Immature natural killer cell (primary cell): ENCODE data around the gene INPP5K. TPM values are rescaled to one million over a fixed set of nuclear protein-coding genes. Genes with fewer than 3 reads are reported as not detected.

Source experiments
- DNase-seq, 3 donors: peaks; one replicate each; pipeline ENCODE4 v3.0.0; 2022; ENCODE audit warnings: mixed read lengths in 1 of 3
- H3K27ac Mint-ChIP-seq, 6 donors: one replicate each; pipeline ENCODE4 v1.8.0; 2020; ENCODE audit warnings: mixed read lengths in 6 of 6, mild to moderate bottlenecking in 5 of 6, inconsistent platforms in 4 of 6, moderate library complexity in 3 of 6
- H3K27me3 Mint-ChIP-seq, 3 donors: one replicate each; pipeline ENCODE4 v1.8.0; 2020 to 2021; ENCODE audit warnings: low read depth in 3 of 3, mild to moderate bottlenecking in 3 of 3, mixed read lengths in 3 of 3, moderate library complexity in 3 of 3, inconsistent platforms in 1 of 3
- H3K36me3 Mint-ChIP-seq, 3 donors: one replicate each; pipeline ENCODE4 v1.8.0; 2020; ENCODE audit warnings: mixed read lengths in 3 of 3, inconsistent platforms in 2 of 3, mild to moderate bottlenecking in 2 of 3
- H3K4me1 Mint-ChIP-seq, 2 donors: one replicate each; pipeline ENCODE4 v1.8.0; 2020; ENCODE audit warnings: inconsistent platforms in 2 of 2, mild to moderate bottlenecking in 2 of 2, mixed read lengths in 2 of 2, moderate library complexity in 1 of 2
- H3K4me3 Mint-ChIP-seq, 5 donors: one replicate each; pipeline ENCODE4 v1.8.0; 2020; ENCODE audit warnings: mild to moderate bottlenecking in 5 of 5, mixed read lengths in 5 of 5, inconsistent platforms in 3 of 5, moderate library complexity in 3 of 5
- H3K9me3 Mint-ChIP-seq, 6 donors: one replicate each; pipeline ENCODE4 v1.8.0; 2020; ENCODE audit warnings: mild to moderate bottlenecking in 6 of 6, mixed read lengths in 6 of 6, inconsistent platforms in 4 of 6, moderate library complexity in 3 of 6
- polyA plus RNA-seq, 3 donors: library from polyadenylated mRNA; unstranded; fragments of 300-500 nt; fragmentation: Illumina TruSeq; gene quantifications; one replicate each; pipeline ENCODE4 v1.2.3, GENCODE V29; 2021

INPP5K gene
- polyA plus RNA-seq, 3 donors from 2014 or later, result 113 to 161 (median 120) TPM

DNA sequence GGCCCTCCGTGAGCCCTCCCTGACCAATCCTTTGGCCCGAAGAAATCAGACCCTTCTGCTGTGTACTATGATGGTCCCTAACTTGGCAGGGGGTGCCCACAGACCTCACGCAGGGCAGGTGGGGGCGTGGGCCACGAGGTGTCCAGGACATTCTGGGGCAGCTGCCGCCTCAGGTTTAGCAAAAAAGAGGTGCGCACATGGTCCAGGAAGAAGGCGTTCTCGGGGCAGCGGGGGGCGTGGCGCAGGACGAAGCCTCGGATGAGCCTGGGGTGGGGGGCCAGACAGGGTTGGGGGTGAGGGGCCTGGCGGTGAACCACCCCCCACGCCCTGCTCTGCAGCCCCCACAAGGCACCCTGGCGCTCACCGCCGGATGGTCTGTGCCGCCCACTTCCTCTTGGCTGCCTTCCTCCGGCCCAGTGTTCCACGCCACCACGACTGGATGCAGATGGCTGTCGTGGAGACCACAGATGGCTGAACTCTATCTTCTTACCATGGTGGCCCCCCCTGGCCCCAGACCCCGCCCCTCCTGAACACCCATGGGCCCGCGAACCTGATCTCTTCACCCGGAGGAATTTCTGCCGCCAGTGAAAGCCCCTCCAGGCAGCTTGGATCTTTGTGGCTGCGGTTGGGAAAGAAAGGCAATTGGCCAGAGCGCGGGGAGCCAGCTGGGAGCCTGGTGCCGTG, 46.2 kb downstream of the INPP5K start:
- peaks cover 0 to 10% (median 0%) of the 10 kb centered on the region in 3 donors for H3K36me3 Mint-ChIP-seq
- H3K27me3 Mint-ChIP-seq, result peaks cover 13 to 20% (median 19%) of the 10 kb centered on the region in 3 donors
- no peak overlapping the region for H3K27ac Mint-ChIP-seq
- DNase-seq, result no peak
- no peaks in the 10 kb centered on the region for H3K4me1 Mint-ChIP-seq
- H3K4me3 Mint-ChIP-seq, result no peak overlapping the region
- H3K9me3 Mint-ChIP-seq, result no peaks in the 10 kb centered on the region

DNA sequence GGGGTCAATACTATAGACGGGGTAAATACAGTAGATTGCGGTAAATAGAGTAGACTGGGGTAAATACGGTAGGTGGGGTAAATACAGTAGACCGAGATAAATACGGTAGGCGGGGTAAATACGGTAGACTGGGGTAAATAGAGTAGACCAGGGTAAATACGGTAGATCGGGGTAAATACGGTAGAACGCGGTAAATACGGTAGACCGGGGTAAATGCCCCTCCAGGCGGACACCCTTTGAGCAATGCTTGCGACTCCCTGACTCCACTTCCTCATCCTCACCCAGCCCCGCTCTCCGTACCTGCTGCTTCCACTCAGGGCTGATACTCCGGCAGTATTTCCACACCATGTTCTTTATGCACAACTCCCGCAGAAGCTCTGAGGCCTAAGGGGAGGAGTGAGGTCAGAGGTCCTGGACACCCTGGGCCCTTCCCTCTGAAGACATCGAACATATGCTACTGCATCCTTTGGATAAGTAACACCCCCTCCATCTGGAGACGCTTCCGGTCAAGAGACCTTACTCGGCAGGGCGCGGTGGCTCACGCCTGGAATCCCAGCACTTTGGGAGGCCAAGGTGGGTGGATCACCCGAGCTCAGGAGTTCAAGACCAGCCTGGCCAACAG, 47.1 kb downstream of the INPP5K start:
- DNase-seq, result no peak
- Mint-ChIP-seq H3K4me3 (no peak overlapping the region), H3K27ac (no peak overlapping the region), H3K27me3 (peaks cover 13 to 27% (median 27%) of the 10 kb centered on the region in 3 donors), H3K4me1 (no peaks in the 10 kb centered on the region), H3K36me3 (peaks cover 0 to 10% (median 0%) of the 10 kb centered on the region in 3 donors), H3K9me3 (no peaks in the 10 kb centered on the region)

DNA sequence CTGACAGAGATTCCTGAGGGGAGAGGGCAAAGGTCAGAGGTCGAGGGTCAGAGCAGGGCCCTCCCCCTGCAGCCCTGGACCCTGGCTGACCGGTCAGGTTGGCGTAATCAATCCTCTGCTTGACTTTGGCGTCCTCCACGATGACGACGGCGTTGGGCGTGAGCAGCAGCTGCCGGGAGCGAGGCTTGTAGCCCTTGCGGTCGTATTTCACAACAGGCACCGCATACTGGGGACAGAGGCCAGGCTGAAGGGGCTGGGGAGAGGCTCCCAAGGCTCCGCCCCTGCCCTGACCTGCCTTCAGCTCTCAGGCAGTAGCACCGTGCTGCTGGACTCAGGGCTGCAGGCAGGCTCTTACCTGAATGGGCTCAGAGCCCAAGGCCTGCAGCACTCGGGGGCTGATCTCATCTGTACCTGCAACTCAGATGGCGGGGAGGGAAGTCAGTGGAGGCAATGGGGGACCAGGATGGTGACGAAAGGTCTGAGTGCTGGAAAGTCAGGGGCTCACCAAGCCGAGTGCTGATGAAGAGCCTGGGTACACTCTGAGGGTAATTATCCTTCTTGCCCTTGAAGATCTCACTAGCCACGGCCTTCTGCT, 48.4 kb downstream of the INPP5K start:
- Mint-ChIP-seq H3K36me3 (peaks cover 0 to 10% (median 0%) of the 10 kb centered on the region in 3 donors), H3K4me1 (peaks cover 7% of the 10 kb centered on the region in 2 donors), H3K27ac (no peak overlapping the region), H3K4me3 (no peak overlapping the region), H3K9me3 (peaks cover 0 to under 1% (median 0%) of the 10 kb centered on the region in 6 donors), H3K27me3 (peaks cover 21 to 33% (median 28%) of the 10 kb centered on the region in 3 donors)
- no peak for DNase-seq

DNA sequence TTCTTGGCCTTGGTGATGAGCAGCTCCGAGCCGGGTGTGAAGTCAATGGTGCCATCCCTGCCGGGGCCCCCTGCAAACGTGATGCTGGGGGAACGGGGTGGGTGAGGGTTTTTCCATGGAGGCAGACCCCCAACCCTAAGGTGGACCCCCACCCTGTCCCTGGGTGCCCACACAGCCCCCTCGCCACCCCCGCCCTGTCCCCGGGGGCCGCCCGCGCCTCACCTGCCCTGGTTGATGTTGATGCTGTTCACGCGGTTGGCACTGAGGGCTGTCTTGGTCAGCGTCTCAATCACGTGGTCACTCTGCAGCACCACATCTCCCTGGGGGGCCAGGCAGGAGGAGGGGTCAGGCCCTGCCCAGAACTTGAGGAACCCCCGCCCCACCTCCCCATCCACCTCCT, 49.2 kb downstream of the INPP5K start:
- H3K27me3 Mint-ChIP-seq, result peaks cover 24 to 33% (median 30%) of the 10 kb centered on the region in 3 donors
- no peak overlapping the region for H3K4me3 Mint-ChIP-seq
- H3K9me3 Mint-ChIP-seq, result peaks cover 0 to 2% (median 0%) of the 10 kb centered on the region in 6 donors
- no peak overlapping the region for H3K27ac Mint-ChIP-seq
- no peak for DNase-seq
- peaks cover 0 to 10% (median 0%) of the 10 kb centered on the region in 3 donors for H3K36me3 Mint-ChIP-seq
- peaks cover 14 to 15% of the 10 kb centered on the region in 2 donors for H3K4me1 Mint-ChIP-seq

DNA sequence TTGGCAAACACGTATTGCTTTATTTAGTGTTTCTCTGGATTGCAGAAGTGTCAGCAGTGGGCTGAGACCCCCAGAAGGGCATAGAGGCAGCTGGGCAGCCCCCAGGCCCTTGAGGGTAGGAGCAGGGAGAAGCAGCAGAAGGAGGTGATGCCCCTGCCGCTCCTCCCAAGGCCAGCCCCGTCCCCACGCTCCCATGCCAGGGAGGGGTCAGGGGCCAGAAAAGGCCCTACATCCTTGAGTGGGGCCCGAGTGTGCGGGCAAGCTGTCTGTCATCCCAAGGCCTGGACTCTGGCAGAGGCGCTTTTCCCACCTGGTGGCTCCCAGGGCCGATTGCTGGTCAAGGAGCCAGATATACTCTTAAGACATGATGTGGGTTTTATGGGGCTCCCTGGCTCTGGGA, 52.2 kb downstream of the INPP5K start:
- Mint-ChIP-seq H3K4me1 (peaks cover 16 to 17% of the 10 kb centered on the region in 2 donors), H3K27me3 (peaks cover 31 to 42% (median 33%) of the 10 kb centered on the region in 3 donors), H3K36me3 (peaks cover 0 to 7% (median 0%) of the 10 kb centered on the region in 3 donors), H3K4me3 (no peak overlapping the region), H3K27ac (no peak overlapping the region), H3K9me3 (peaks cover 0 to 2% (median 0%) of the 10 kb centered on the region in 6 donors)
- DNase-seq, result no peak

DNA sequence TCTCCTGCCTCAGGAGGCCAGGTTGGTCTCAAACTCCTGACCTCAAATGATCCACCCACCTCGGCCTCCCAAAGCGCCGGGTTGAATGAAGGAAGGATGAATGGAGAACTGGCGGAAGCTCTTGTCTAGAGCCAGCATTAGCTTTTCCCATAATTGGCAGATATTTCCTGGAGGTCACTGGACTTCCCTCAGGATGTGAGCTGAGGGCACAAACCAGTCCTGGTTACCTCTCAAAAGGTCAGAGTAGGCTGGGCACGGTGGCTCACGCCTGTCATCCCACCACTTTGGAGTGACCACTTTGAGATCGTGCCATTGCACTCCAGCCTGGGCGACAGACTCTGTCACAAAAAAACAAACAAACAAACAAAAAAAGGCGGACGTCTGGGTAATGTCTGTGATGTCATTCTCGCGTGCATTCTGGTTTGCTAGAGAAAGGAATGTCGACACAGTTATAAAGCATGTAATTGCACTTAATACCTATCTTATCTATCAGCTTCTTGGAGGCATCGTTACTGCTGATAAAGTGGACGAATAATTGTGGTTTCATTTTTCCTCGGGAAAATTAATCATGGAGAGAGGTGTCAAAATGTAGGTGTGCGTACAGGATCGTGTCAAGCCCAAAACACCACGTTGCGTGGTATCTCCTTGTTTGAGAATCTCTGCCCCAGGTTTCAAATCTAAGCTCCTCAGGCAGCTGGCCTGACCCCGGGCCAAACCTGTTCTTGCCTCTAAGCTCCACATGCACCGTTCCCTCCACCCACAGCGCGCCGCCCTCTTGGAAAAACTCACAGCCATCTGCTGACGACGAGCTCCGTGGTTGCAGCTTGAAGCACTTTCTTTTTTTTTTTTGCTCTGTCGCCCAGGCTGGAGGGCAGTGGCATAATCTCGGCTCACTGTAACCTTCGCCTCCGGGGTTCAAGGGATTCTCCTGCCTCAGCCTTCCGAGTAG, 54.0 kb downstream of the INPP5K start:
- Mint-ChIP-seq H3K36me3 (no peaks in the 10 kb centered on the region), H3K27ac (peak overlapping the region in 5 of 6 donors; percentile 80 to 90 (median 84)), H3K4me1 (peaks cover 16 to 17% of the 10 kb centered on the region in 2 donors), H3K4me3 (peak overlapping the region; percentile 56 to 72 (median 68)), H3K9me3 (peaks cover 0 to 2% (median 0%) of the 10 kb centered on the region in 6 donors), H3K27me3 (peaks cover 30 to 39% (median 33%) of the 10 kb centered on the region in 3 donors)
- DNase-seq, result no peak

DNA sequence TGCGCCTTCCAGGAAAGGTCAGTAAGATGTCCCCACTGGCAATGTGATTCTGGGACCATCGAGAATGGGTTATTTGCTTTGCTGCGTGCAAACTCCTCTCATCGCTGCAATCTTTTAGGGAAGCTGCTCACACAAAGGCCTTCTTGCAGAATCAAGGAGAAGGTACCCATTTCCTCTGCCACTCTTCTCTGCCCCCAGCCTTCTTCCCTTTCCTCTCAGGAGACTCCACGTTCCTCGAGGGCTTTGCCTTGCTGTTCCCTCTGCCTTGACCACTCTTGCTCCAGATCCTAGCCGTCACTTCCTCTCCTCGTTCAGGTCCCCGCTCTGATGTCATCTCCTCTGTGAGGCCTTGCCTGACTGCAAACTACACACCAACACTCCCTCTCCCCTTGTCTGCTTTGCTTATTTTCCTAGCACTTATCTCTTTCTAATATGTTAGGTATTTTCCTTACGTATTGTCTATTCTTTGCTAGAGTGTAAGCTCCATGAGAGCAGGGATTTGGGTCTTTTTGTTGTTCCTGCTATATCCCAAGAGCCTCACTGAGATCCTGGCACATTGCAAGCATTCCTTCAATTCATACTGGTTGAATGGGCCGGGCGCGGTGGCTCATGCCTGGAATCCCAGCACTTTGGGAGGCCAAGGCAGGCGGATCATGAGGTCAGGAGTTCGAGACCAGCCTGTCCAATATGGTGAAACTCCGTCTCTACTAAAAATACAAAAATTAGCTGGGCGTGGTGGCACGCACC, 55.0 kb downstream of the INPP5K start:
- Mint-ChIP-seq H3K27ac (peak overlapping the region in 1 of 6 donors; percentile 65), H3K4me3 (no peak overlapping the region), H3K9me3 (peaks cover 0 to 2% (median 0%) of the 10 kb centered on the region in 6 donors), H3K27me3 (peaks cover 26 to 40% (median 35%) of the 10 kb centered on the region in 3 donors), H3K36me3 (no peaks in the 10 kb centered on the region), H3K4me1 (peaks cover 16 to 22% of the 10 kb centered on the region in 2 donors)
- no peak for DNase-seq

DNA sequence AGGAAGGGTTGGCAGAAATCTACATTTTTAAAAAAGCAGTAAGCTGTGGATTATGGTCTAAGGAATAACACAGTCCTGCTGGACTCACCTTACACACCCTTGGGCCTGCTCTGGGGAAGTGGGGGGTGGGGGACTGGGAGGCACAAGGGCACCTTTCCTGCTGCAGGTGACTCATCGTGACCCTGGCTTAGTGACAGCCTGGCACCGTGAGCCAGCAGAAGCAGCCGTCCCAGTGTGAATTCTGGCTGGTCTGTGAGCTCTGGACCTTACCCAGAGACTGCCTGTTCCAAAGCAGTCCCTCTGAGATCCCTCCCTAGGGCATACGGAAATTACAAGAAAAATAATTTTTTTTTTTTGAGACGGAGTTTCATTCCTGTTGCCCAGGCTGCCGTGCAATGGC, 56.2 kb downstream of the INPP5K start:
- H3K27me3 Mint-ChIP-seq, result peaks cover 26 to 43% (median 37%) of the 10 kb centered on the region in 3 donors
- H3K4me3 Mint-ChIP-seq, result no peak overlapping the region
- no peaks in the 10 kb centered on the region for H3K36me3 Mint-ChIP-seq
- peaks cover 17 to 24% of the 10 kb centered on the region in 2 donors for H3K4me1 Mint-ChIP-seq
- no peak for DNase-seq
- H3K9me3 Mint-ChIP-seq, result peaks cover 0 to 2% (median 0%) of the 10 kb centered on the region in 6 donors
- H3K27ac Mint-ChIP-seq, result no peak overlapping the region

DNA sequence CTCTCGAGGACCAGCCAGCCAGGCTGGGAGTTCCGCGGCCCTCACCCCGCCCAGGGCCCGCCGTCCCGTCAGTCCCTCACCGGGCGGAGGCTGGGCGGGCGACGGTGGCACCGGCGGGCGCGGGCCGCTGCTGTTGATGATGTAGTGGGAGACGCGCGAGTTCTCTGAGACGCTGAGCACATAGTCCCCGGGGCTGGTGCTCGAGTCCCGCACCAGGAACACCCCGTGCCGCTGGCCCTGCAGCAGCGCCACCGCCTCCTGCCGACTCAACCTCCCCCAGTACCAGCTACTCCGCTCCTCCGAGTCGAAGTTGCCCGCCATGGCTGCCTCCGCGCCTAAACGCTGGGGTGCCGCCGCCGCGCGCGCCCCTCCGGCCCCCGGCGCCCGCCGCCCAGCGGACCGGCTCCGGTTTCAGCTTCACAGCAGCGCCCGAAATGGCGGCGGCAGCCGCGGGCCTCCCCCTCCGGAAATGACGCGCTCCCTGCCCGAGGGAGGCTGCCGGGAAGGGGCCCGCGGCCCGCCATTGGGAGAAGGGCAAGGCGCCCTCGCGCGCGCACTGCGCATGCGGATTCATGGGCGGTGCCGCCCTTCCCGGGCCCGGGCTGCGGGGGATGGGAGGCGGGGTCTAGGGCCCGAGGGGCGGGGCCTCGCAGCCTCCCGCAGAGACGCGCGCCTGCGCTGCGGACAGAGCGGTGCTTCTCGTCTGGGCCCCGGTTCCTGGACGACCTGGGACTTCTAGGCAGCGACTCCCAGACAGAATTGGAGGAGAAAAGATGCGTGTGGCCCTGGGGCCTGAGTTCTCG, 60.4 kb downstream of the INPP5K start, which contains the start of gene CRK:
CRK (minus strand) TSS at position 436 of the 803 bp plus-strand sequence; CDS start at position 321, 115 bp downstream.
- Mint-ChIP-seq H3K9me3 (no peaks in the 10 kb centered on the region), H3K4me1 (peaks cover 31 to 35% of the 10 kb centered on the region in 2 donors), H3K27ac (peak within 1 kb of the TSS; percentile 70 to 95 (median 86)), H3K4me3 (peak within 1 kb of the TSS; percentile 82 to 93 (median 90)), H3K27me3 (peaks cover 2 to 17% (median 15%) of the 10 kb centered on the region in 3 donors), H3K36me3 (peaks cover 0 to 4% (median 0%) of the 10 kb centered on the region in 3 donors)
- peak; percentile 98 to 99 (median 99) for DNase-seq

DNA sequence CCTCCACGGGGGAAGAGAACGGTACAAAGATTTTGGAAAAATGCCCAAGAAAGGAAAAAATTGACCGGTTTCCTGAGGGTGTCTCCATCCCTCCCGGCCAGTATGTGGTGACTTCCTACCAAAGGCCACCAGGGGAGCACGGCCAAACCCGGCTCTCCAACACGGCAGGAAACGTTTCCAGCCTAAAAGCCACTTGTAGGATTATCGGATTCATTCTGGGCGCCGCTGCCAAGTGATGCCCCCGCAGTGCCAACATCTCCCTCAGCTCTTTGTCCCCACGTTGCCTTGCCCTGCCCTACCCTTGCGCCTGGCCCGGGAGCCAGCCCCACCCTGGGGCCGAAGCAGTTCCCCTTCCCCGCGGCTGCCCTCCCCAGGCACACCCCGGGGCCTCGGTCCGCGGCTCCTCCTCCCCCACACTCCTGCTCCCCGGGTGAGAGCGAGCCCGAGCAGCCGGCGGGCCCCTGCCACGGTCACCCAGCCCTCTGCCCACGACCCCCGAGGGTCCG, 61.1 kb downstream of the INPP5K start:
- DNase-seq, result peak; percentile 30 to 39 (median 31)
- Mint-ChIP-seq H3K4me3 (peak overlapping the region; percentile 79 to 93 (median 90)), H3K36me3 (peaks cover 0 to 4% (median 0%) of the 10 kb centered on the region in 3 donors), H3K4me1 (peaks cover 31 to 35% of the 10 kb centered on the region in 2 donors), H3K27me3 (peaks cover 0 to 16% (median 12%) of the 10 kb centered on the region in 3 donors), H3K27ac (peak overlapping the region; percentile 70 to 95 (median 86)), H3K9me3 (no peaks in the 10 kb centered on the region)

DNA sequence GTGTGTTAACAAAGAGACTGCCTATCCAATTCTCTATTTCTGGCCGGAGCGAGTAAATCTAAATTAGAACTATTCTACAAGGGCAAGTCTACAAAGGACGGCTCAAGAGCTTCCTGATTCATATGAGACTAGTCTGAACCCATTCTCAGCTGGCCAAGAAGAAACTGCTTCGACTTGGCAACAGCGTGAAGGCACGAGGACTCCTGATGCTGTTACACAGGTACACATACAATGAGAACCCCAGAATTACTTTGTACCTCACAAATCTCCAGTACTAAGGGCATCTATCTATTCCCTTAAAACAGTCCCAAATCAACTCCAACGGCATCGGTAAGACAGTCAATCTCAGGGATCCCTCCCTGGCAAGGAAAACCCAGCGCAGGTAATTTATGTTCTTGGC, 61.9 kb downstream of the INPP5K start:
- Mint-ChIP-seq H3K4me1 (peaks cover 34 to 38% of the 10 kb centered on the region in 2 donors), H3K4me3 (peak overlapping the region; percentile 79 to 93 (median 90)), H3K9me3 (no peaks in the 10 kb centered on the region), H3K36me3 (peaks cover 0 to 4% (median 0%) of the 10 kb centered on the region in 3 donors), H3K27me3 (peaks cover 0 to 11% (median 11%) of the 10 kb centered on the region in 3 donors), H3K27ac (peak overlapping the region; percentile 70 to 95 (median 86))
- DNase-seq, result no peak
